ENCODE results near the gene CDH23. TPM values are rescaled to one million over a fixed set of nuclear protein-coding genes. Genes with fewer than 3 reads are reported as not detected.

The CDH23 gene
- total and polyA plus RNA-seq, 10 of the 15 experiments (the other 5 are each of a cell fraction or from before 2014, with no cell fraction given) = 0.09 to 0.40 (median 0.15) TPM; not detected in 1

- Histone ChIP-seq H3K4me2 (ENCODE audit: control insufficient read depth, insufficient read depth) (no peak overlapping the region), H3K4me1 (ENCODE audit: control insufficient read depth, insufficient read depth, low read length) (no peaks in the 10 kb centered on the region), H3K9ac (ENCODE audit: control insufficient read depth, insufficient read depth, low read length) (no peak overlapping the region), H2AFZ (ENCODE audit: control insufficient read depth, low read depth, low read length) (no peak overlapping the region), H3K4me3 (no peak overlapping the region), H3K27ac (ENCODE audit: control insufficient read depth, insufficient read depth) (no peak overlapping the region), H3K36me3 (ENCODE audit: control insufficient read depth in 2 of 2, insufficient read depth in 2 of 2, low read length in 1 of 2) (no peaks in the 10 kb centered on the region), H3K9me3 (replicated peaks; ENCODE audit: control insufficient read depth, insufficient read depth, low read length) (no peaks in the 10 kb centered on the region), H3K79me2 (ENCODE audit: control insufficient read depth, insufficient read depth, low read length) (no peaks in the 10 kb centered on the region), H4K20me1 (ENCODE audit: control insufficient read depth, insufficient read depth) (no peaks in the 10 kb centered on the region), H3K27me3 (replicated peaks in 1 of 2; ENCODE audit: control insufficient read depth in 2 of 2, insufficient read depth in 2 of 2, low read length in 1 of 2) (no peaks in the 10 kb centered on the region; a peak in 1 of 4 replicates)
- no peak for ATAC-seq
- POLR2A ChIA-PET = no interaction called here
- in situ Hi-C loops (cut with MboI) (no loop called here), intact Hi-C loops (cut with micrococcal nuclease; ENCODE audit: unreplicated experiment) (no loop called here)
- DNase-seq (ENCODE audit: low read depth, low spot score) = no peak
- FAIRE-seq = no peak
- WGBS (ENCODE audit: insufficient coverage, insufficient replicate concordance, low lambda C conversion rate, missing lambda C conversion rate) = 57% methylated on average over 8 of the region's 8 CpGs
- SMC1A ChIA-PET (ENCODE audit: uncharacterized antibody, unreplicated experiment) = interaction anchor here (1.6 kb wide), 1 partner anchor 12 kb away, joined by 3 read pairs; no protein-coding TSS in a partner anchor
- CTCF ChIA-PET = no interaction called here
- TF ChIP-seq RB1 (IDR thresholded peaks at IDR 0.05; ENCODE audit: borderline replicate concordance) (no peak), SMC3 (IDR thresholded peaks at IDR 0.05; ENCODE audit: borderline replicate concordance, low read length) (no peak), PAX5 (IDR thresholded peaks at IDR 0.05; ENCODE audit: borderline replicate concordance, low read depth, low read length) (no peak), NFYB (IDR thresholded peaks at IDR 0.05; ENCODE audit: insufficient read depth, low read depth, low read length) (no peak), ETV6 (conservative IDR thresholded peaks at IDR 0.05 in 1 of 2, IDR thresholded peaks at IDR 0.05 in 1 of 2; ENCODE audit: borderline replicate concordance in 1 of 2, low read depth in 1 of 2) (no peak), POU2F2 (IDR thresholded peaks at IDR 0.05; ENCODE audit: borderline replicate concordance, low read depth, low read length) (no peak), EGR1 (IDR thresholded peaks at IDR 0.05; ENCODE audit: borderline replicate concordance in 1 of 2, low read depth in 2 of 2, low read length in 2 of 2) (no peak), BACH1 (IDR thresholded peaks at IDR 0.05; ENCODE audit: borderline replicate concordance) (no peak), HCFC1 (IDR thresholded peaks at IDR 0.05; ENCODE audit: low read length) (no peak), SIN3A (IDR thresholded peaks at IDR 0.05; ENCODE audit: low read depth, low read length) (no peak), PAX8 (IDR thresholded peaks at IDR 0.05) (no peak), RAD21 (IDR thresholded peaks at IDR 0.05; ENCODE audit: insufficient read depth, low read depth, low read length) (no peak)
- RAD21 ChIA-PET (ENCODE audit: unreplicated experiment) = no interaction called here
- BruUV-seq (replicated peaks) = no TSS peak
Measured at GRCh38 chr10:71429304-71429703, 32.6 kb downstream of the CDH23 start.

All from GM12878 (cell line).